SU-DHL-6 (cell line): ENCODE measurements around the gene C14orf132.

Experiments
- H2AFZ ChIP-seq: fragments of 200-600 bp; sonication (generic); 2 replicates; pipeline ENCODE4 v1.6.1; 2014; ENCODE audit warnings: low read depth, mild to moderate bottlenecking, moderate library complexity, mixed read lengths, antibody characterized with exemption, low read length; ENCODE audit not compliant: severe bottlenecking
- H3F3A ChIP-seq: fragments of 200-600 bp; shearing (Covaris generic); 2 replicates; pipeline ENCODE4 v1.6.0; 2016; ENCODE audit warnings: antibody characterized with exemption, mild to moderate bottlenecking; ENCODE audit not compliant: insufficient read depth
- H3K27ac ChIP-seq: fragments of 200-600 bp; sonication (generic); 2 replicates; pipeline ENCODE4 v1.5.1; 2016; ENCODE audit warnings: low read depth, mild to moderate bottlenecking, low read length, moderate library complexity, mixed read lengths
- H3K27me3 ChIP-seq: fragments of 200-600 bp; sonication (generic), shearing (Covaris generic); 2 replicates; pipeline ENCODE4 v1.6.0; 2014; ENCODE audit warnings: mild to moderate bottlenecking, low read length
- H3K36me3 ChIP-seq: fragments of 200-600 bp; sonication (generic); 2 replicates; pipeline ENCODE4 v1.6.1; 2014; ENCODE audit warnings: mild to moderate bottlenecking, low read length, mixed read lengths
- H3K4me2 ChIP-seq: fragments of 300-600, 200-600 bp; shearing (Covaris generic), sonication (generic); 2 replicates; pipeline ENCODE4 v1.6.0; 2014; ENCODE audit warnings: low read length, low read depth, mild to moderate bottlenecking; ENCODE audit not compliant: poor library complexity, severe bottlenecking
- H3K4me3 ChIP-seq: fragments of 200-600 bp; sonication (generic); 2 replicates; pipeline ENCODE4 v1.5.1; 2014; ENCODE audit warnings: antibody characterized with exemption, low read length, mild to moderate bottlenecking, mixed read lengths; ENCODE audit not compliant: insufficient read depth, poor library complexity, severe bottlenecking
- H3K79me2 ChIP-seq: fragments of 200-600 bp; sonication (generic); 2 replicates; pipeline ENCODE4 v1.6.1; 2014; ENCODE audit warnings: mild to moderate bottlenecking, low read length, moderate library complexity; ENCODE audit not compliant: insufficient read depth
- H3K9ac ChIP-seq: fragments of 200-600 bp; sonication (generic); 2 replicates; pipeline ENCODE4 v1.7.0; 2014; ENCODE audit warnings: mild to moderate bottlenecking, low read length
- H3K9me2 ChIP-seq: fragments of 200-600 bp; sonication (generic); replicated peaks from 2 replicates; pipeline ENCODE4 v1.6.1; 2014; ENCODE audit warnings: low read length; ENCODE audit not compliant: insufficient read depth
- H3K9me3 ChIP-seq: fragments of 200-600 bp; sonication (generic); 2 replicates; pipeline ENCODE4 v1.6.1; 2014; ENCODE audit warnings: low read length, mixed read lengths; ENCODE audit not compliant: insufficient read depth
- H4K20me1 ChIP-seq: fragments of 200-600 bp; sonication (generic); 2 replicates; pipeline ENCODE4 v1.6.1; 2014; ENCODE audit warnings: low read depth, mild to moderate bottlenecking, antibody characterized with exemption, low read length, moderate library complexity, mixed read lengths
- CTCF ChIP-seq: fragments of 200-600 bp; sonication (generic); IDR thresholded peaks from one replicate; pipeline ENCODE4 v1.5.1; 2017; ENCODE audit warnings: antibody characterized with exemption, mild to moderate bottlenecking, low read length, moderate library complexity; ENCODE audit not compliant: insufficient read depth, poor library complexity, severe bottlenecking
- EZH2phosphoT487 ChIP-seq: fragments of 200-600 bp; sonication (generic), shearing (Covaris generic); conservative IDR thresholded peaks from 2 replicates; pipeline ENCODE4 v1.6.1; 2018; ENCODE audit warnings: mild to moderate bottlenecking, antibody characterized with exemption, low read length, moderate library complexity, mixed read lengths

Gene C14orf132

GRCh38 chr14:96104469-96105057, 65.4 kb downstream of the C14orf132 start:
- no peaks in the 10 kb centered on the region for H3F3A ChIP-seq
- H3K36me3 ChIP-seq = no peaks in the 10 kb centered on the region
- no peak overlapping the region for H3K4me2 ChIP-seq
- H3K9ac ChIP-seq = no peak overlapping the region
- no peak overlapping the region for H3K27ac ChIP-seq
- H3K27me3 ChIP-seq = no peaks in the 10 kb centered on the region
- no peak for TF ChIP-seq EZH2phosphoT487
- no peak for TF ChIP-seq CTCF
- H3K9me3 ChIP-seq = no peaks in the 10 kb centered on the region
- no peak overlapping the region for H3K4me3 ChIP-seq
- H3K9me2 ChIP-seq = no peaks in the 10 kb centered on the region
- no peaks in the 10 kb centered on the region for H4K20me1 ChIP-seq
- H3K79me2 ChIP-seq = no peaks in the 10 kb centered on the region
- no peak overlapping the region for H2AFZ ChIP-seq

GRCh38 chr14:96105089-96105925, 66.1 kb downstream of the C14orf132 start:
- TF ChIP-seq CTCF = no peak
- TF ChIP-seq EZH2phosphoT487 = no peak
- Histone ChIP-seq H3K4me2 (no peak overlapping the region), H3K79me2 (no peaks in the 10 kb centered on the region), H3F3A (no peaks in the 10 kb centered on the region), H3K27ac (no peak overlapping the region), H4K20me1 (no peaks in the 10 kb centered on the region), H3K36me3 (no peaks in the 10 kb centered on the region), H3K4me3 (no peak overlapping the region), H3K9me2 (no peaks in the 10 kb centered on the region), H3K27me3 (no peaks in the 10 kb centered on the region), H3K9ac (no peak overlapping the region), H3K9me3 (no peaks in the 10 kb centered on the region), H2AFZ (no peak overlapping the region)

GRCh38 chr14:96105926-96106441, 66.8 kb downstream of the C14orf132 start:
- H4K20me1 ChIP-seq = no peaks in the 10 kb centered on the region
- no peak overlapping the region for H3K27ac ChIP-seq
- H3K4me2 ChIP-seq = no peak overlapping the region
- H3K4me3 ChIP-seq = no peak overlapping the region
- H3K9me2 ChIP-seq = no peaks in the 10 kb centered on the region
- no peaks in the 10 kb centered on the region for H3K36me3 ChIP-seq
- H3K9me3 ChIP-seq = no peaks in the 10 kb centered on the region
- H2AFZ ChIP-seq = no peak overlapping the region
- TF ChIP-seq EZH2phosphoT487 = no peak
- no peak for TF ChIP-seq CTCF
- H3K79me2 ChIP-seq = no peaks in the 10 kb centered on the region
- no peak overlapping the region for H3K9ac ChIP-seq
- no peaks in the 10 kb centered on the region for H3K27me3 ChIP-seq
- H3F3A ChIP-seq = no peaks in the 10 kb centered on the region
